Gastroesophageal sphincter (tissue), 4 donors: ENCODE measurements around the gene GPR137B. TPM values are rescaled to one million over a fixed set of nuclear protein-coding genes. Genes with fewer than 3 reads are reported as not detected.

Experiments
- ATAC-seq: fragments of 150-250 bp; one replicate; pipeline ENCODE4 v1.9.1; 2016; ENCODE audit warnings: mild to moderate bottlenecking, moderate library complexity
- H3K27ac ChIP-seq, 4 donors: fragments of 200-600 bp; sonication (generic) in 3 of 4; 1 replicate in 3 of 4; 2 replicates in 1 of 4; pipeline ENCODE4 v1.5.1; 2016 to 2019
- H3K27me3 ChIP-seq: fragments of 200-600 bp; sonication (generic); one replicate; pipeline ENCODE4 v1.5.1; 2019
- H3K36me3 ChIP-seq, 2 donors: fragments of 200-600 bp; sonication (generic); one replicate each; pipeline ENCODE4 v1.5.1; 2019; ENCODE audit warnings: control low read depth in 1 of 2
- H3K4me1 ChIP-seq, 3 donors: fragments of 200-600 bp; sonication (generic); 1 replicate in 2 of 3; 2 replicates in 1 of 3; pipeline ENCODE4 v1.5.1; 2016 to 2019; ENCODE audit warnings: control low read depth in 2 of 3
- H3K4me3 ChIP-seq, 2 donors: fragments of 200-600 bp; sonication (generic); one replicate each; pipeline ENCODE4 v1.5.1; 2019; ENCODE audit warnings: mild to moderate bottlenecking in 1 of 2, moderate library complexity in 1 of 2
- H3K9me3 ChIP-seq, 3 donors: fragments of 200-600 bp; sonication (generic); one replicate each; pipeline ENCODE4 v1.5.1; 2017 to 2019; ENCODE audit warnings: control low read depth in 2 of 3
- EP300 ChIP-seq: sonication (generic); formaldehyde crosslinking; IDR thresholded peaks from one replicate; pipeline ENCODE4 v1.6.1; 2017; ENCODE audit warnings: antibody characterized with exemption, mild to moderate bottlenecking
- POLR2A ChIP-seq, 2 donors: fragments of 450-650 bp; IDR thresholded peaks; one replicate each; pipeline ENCODE4 v1.6.1; 2017; ENCODE audit warnings: antibody characterized with exemption in 2 of 2, mild to moderate bottlenecking in 2 of 2, moderate library complexity in 1 of 2
- POLR2AphosphoS5 ChIP-seq: sonication (generic); formaldehyde crosslinking; IDR thresholded peaks from one replicate; pipeline ENCODE4 v1.6.1; 2017; ENCODE audit warnings: antibody characterized with exemption
- WGBS, 2 donors: methylation state at CpG; one replicate each; pipeline ENCODE4 v1.1.5; 2018; ENCODE audit warnings: low coverage in 1 of 2; 5-methylcytosine and 5-hydroxymethylcytosine counted together
- total RNA-seq, 4 donors: library from RNA; depleted of rRNA; stranded (reverse); fragments of >200 nt; gene quantifications; one replicate each; pipeline ENCODE4 v1.1.0, GENCODE V29; 2016
- TF ChIP-seq, protein P1 (sequence below), 4 experiments: fragments of 200-600 bp in 2 of 4; fragments of 450-650 bp in 2 of 4; sonication (generic) in 1 of 4; IDR thresholded peaks; one replicate each; pipeline ENCODE4 v1.5.1; 2017 to 2019; ENCODE audit warnings: antibody characterized with exemption in 4 of 4, mild to moderate bottlenecking in 2 of 4, moderate library complexity in 2 of 4

GPR137B gene
- total RNA-seq, 4 donors from 2014 or later, result 11.4 to 17.7 (median 14.1) TPM

DNA sequence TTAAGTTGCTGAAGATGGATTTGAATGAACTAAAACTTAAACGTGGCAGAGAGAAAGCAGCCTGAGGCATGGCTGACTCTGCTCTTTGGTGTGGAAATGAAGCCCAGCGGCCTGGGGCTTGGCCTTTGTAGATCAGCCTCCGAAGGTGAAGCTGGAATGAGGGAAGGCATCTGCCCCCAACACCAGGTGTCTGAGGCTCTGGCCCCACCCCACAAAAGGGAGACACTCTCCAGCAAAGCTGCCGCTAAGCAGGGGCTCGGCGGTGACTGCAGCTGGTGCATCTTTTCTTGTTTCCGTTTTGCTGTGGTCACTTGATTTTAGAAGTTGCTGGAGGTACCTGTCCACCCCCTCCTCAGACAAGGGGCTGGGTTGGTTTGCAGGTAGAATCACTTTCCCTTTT, 39.3 kb upstream of the GPR137B start:
- Histone ChIP-seq H3K27me3 (peaks cover 13% of the 10 kb centered on the region), H3K9me3 (no peaks in the 10 kb centered on the region), H3K4me1 (no peaks in the 10 kb centered on the region), H3K4me3 (no peak overlapping the region), H3K36me3 (no peaks in the 10 kb centered on the region), H3K27ac (no peak overlapping the region)
- no peak for ATAC-seq
- TF ChIP-seq, protein P1, sequence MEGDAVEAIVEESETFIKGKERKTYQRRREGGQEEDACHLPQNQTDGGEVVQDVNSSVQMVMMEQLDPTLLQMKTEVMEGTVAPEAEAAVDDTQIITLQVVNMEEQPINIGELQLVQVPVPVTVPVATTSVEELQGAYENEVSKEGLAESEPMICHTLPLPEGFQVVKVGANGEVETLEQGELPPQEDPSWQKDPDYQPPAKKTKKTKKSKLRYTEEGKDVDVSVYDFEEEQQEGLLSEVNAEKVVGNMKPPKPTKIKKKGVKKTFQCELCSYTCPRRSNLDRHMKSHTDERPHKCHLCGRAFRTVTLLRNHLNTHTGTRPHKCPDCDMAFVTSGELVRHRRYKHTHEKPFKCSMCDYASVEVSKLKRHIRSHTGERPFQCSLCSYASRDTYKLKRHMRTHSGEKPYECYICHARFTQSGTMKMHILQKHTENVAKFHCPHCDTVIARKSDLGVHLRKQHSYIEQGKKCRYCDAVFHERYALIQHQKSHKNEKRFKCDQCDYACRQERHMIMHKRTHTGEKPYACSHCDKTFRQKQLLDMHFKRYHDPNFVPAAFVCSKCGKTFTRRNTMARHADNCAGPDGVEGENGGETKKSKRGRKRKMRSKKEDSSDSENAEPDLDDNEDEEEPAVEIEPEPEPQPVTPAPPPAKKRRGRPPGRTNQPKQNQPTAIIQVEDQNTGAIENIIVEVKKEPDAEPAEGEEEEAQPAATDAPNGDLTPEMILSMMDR (IDR thresholded peaks at IDR 0.05), result no peak
- no peak for TF ChIP-seq EP300
- TF ChIP-seq POLR2A (IDR thresholded peaks at IDR 0.05), result no peak
- no peak for TF ChIP-seq POLR2AphosphoS5
- 16% methylated on average over 3 of the region's 7 CpGs; no CpG with 5 or more reads in 1 of the 2 donors for WGBS, 2 donors

DNA sequence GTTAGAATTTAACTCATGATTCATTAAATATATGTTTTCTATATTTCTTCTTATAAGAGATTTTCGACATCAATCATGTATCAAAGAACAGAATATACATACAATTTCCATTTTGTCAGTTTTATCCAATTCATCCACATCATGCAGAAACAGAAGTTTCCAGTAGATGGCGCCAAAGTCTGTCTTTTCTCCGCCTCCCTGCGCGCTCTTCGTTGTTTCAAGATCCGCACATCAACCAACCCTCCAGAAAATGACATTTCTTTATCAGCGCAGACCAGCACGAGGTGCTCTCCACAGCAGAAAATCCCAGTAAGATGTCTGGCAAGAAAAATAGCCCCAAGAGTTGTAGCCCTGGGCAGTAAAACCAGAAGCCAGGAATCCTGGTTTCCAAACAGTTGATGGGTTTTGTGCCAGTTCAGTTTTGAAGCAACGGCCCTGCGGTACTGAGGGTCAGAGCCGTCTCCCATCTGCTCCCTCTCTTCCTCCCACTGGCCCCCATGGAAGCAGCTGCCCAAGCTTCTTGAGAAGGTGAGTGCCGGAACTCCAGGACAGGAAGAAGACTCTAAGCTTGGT, 38.6 kb upstream of the GPR137B start:
- Histone ChIP-seq H3K36me3 (no peaks in the 10 kb centered on the region), H3K4me1 (no peaks in the 10 kb centered on the region), H3K9me3 (no peaks in the 10 kb centered on the region), H3K4me3 (no peak overlapping the region), H3K27ac (no peak overlapping the region), H3K27me3 (peaks cover 13% of the 10 kb centered on the region)
- 6 to 7% methylated on average over 7 to 9 of the region's 13 CpGs for WGBS, 2 donors
- ATAC-seq, result peak; percentile 48
- TF ChIP-seq POLR2AphosphoS5 (no peak), EP300 (no peak), POLR2A (IDR thresholded peaks at IDR 0.05) (no peak)
- TF ChIP-seq, protein P1 (IDR thresholded peaks at IDR 0.05), result peak in 3 of 4 experiments; percentile 74 to 84 (median 80)

DNA sequence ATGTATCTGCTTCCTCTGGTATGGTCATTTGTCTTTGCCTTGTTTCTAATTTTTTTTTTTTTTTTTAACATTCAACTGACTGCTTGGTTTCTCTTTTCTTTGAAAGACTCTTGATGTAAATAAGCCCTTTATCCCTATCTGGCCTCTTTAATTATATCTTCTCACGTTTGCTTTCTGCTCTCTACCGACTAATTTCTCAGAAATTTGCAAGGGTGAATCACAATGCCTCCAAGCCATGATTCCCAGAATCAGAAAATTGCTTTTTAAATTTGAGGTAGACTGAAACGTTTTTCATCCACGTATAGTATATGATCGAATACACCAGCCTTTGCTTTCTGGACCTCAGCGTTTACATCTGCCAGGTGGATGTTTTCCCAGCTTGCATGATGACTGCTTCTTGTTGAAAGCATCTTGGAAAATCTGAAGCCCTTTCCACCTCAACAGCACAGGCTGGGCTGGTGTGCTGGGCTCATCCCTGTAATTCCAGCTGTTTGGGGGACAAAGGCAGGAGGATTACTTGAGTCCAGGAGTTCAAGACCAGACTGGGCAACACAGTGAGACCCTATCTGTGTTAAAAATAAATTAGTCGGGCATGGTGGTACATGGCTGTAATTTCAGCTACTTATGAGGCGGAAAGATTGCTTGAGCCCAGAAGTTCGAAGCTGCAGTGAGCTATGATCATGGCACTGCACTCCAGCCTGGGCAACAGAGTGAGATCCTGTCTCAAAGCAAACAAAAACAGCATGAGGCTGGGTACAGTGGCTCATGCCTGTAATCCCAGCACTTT, 35.0 kb upstream of the GPR137B start:
- WGBS, 2 donors, result 54 to 65% methylated on average over 4 to 8 of the region's 9 CpGs
- Histone ChIP-seq H3K27me3 (peaks cover 15% of the 10 kb centered on the region), H3K4me3 (no peak overlapping the region), H3K9me3 (no peaks in the 10 kb centered on the region), H3K4me1 (no peaks in the 10 kb centered on the region), H3K36me3 (no peaks in the 10 kb centered on the region), H3K27ac (no peak overlapping the region)
- no peak for TF ChIP-seq POLR2AphosphoS5
- TF ChIP-seq POLR2A (IDR thresholded peaks at IDR 0.05), result no peak
- TF ChIP-seq, protein P1 (IDR thresholded peaks at IDR 0.05), result no peak
- TF ChIP-seq EP300, result no peak
- ATAC-seq, result no peak

DNA sequence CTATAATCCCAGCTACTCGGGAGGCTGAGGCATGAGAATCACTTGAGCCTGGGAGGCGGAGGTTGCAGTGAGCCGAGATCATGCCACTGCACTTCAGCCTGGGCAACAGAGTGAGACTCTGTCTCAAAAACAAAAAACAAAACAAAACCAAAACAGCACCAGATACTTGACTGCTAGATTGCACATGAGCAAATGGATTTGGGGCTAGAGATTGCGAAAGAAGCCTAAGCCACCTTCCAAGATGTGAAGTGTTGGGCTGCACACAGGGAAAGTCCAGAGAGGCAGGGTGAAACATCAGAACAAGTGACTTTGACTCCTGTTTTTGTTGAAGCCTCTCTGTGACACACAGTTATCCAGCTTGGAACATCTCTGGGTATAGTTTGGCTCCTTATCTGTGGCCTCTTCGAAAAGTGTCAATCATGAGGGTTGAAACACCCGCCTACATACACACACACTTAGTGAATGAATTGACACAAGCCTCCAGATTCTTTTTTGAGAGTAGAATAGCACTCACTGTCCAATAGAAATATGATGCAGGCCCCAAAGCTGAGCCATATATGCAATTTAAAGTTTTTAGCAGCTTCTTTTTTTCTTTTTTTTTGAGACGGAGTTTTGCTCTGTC, 34.2 kb upstream of the GPR137B start:
- 93 to 96% methylated on average over 5 to 7 of the region's 7 CpGs for whole genome bisulfite sequencing, 2 donors

More for the DNA sequence above, 34.2 kb upstream of the GPR137B start:
- H3K4me3 ChIP-seq, result no peak overlapping the region
- no peaks in the 10 kb centered on the region for H3K4me1 ChIP-seq
- TF ChIP-seq EP300, result no peak
- TF ChIP-seq, protein P1 (IDR thresholded peaks at IDR 0.05), result no peak
- TF ChIP-seq POLR2AphosphoS5, result no peak
- TF ChIP-seq POLR2A (IDR thresholded peaks at IDR 0.05), result no peak
- no peak overlapping the region for H3K27ac ChIP-seq
- peaks cover 6% of the 10 kb centered on the region for H3K27me3 ChIP-seq
- no peaks in the 10 kb centered on the region for H3K9me3 ChIP-seq
- ATAC-seq, result no peak
- H3K36me3 ChIP-seq, result no peaks in the 10 kb centered on the region
